KOPT-K1 (cell line): ENCODE measurements around the gene TOR4A.

Experiments
- H3K27ac ChIP-seq: fragments of 200-600 bp; sonication (generic); 2 replicates; pipeline ENCODE4 v1.5.1; 2016; ENCODE audit warnings: antibody characterized with exemption, mild to moderate bottlenecking, low read depth, low read length; ENCODE audit not compliant: poor library complexity, severe bottlenecking
- H3K36me3 ChIP-seq: fragments of 200-600 bp; sonication (generic); 2 replicates; pipeline ENCODE4 v1.5.1; 2017; ENCODE audit warnings: antibody characterized with exemption, mild to moderate bottlenecking, low read length, moderate library complexity; ENCODE audit not compliant: insufficient read depth
- H3K9me3 ChIP-seq: fragments of 200-600 bp; sonication (generic); 2 replicates; pipeline ENCODE4 v1.5.1; 2017; ENCODE audit warnings: antibody characterized with exemption, low read length, mild to moderate bottlenecking; ENCODE audit not compliant: insufficient read depth, poor library complexity, severe bottlenecking

Gene TOR4A

DNA sequence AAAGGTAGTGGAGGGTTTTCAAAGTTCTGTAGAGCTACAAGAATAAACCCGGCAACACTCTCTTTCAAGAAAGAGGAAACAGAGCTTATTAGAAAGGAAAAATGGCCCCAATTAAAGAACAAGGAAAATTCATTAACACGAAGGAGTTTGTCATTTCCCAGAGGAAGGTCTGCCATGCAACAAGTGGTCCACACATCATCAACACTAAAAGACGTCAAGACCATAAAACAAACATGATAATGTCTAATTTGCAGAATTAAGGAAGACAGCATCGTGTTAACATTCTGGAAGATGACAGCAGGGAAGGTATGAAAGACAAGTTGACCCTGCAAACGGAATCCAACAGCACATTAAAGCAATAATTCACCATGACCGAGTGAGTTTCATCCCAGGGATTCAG, 53.2 kb downstream of the TOR4A start:
- Histone ChIP-seq H3K36me3 (no peaks in the 10 kb centered on the region), H3K27ac (no peak overlapping the region), H3K9me3 (peaks cover 4% of the 10 kb centered on the region)

GRCh38 chr9:137331929-137332328, 54.4 kb downstream of the TOR4A start:
- Histone ChIP-seq H3K9me3 (peaks cover 4% of the 10 kb centered on the region), H3K36me3 (no peaks in the 10 kb centered on the region), H3K27ac (no peak overlapping the region)
